HG02938 (cell line): ENCODE data around the gene KLF3.

Source experiments
- ATAC-seq: cut with Tn5 transposase; IDR thresholded peaks from one replicate; pipeline ENCODE4 v1.9.1; 2021; ENCODE audit warnings: mild to moderate bottlenecking, moderate library complexity; ENCODE audit not compliant: unreplicated experiment

The KLF3 gene

GRCh38 chr4:38735870-38736269, 71.9 kb downstream of the KLF3 start:
- no peak for ATAC-seq

- ATAC-seq = no peak
Observed at GRCh38 chr4:38738940-38739803, 75.2 kb downstream of the KLF3 start.

DNA sequence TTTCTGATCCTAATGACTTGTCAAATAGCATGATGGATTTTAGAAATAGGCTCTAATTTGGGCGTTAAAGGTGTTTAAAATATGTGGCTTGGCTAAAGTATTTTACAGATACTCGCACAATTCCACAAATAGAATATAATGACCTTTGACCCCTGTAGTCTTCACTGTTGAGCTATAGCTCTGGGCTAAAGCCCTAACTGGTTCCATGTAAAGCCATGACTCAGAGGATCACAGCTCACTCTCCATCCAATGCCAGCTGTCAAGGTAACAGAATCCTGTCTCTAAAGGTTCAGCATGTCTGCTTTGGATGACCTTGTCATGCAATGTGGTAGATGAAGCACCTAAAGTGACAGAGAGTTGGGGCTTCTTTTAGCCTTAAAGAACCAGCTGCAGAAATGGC, 76.3 kb downstream of the KLF3 start:
- no peak for ATAC-seq

GRCh38 chr4:38743866-38744265, 79.9 kb downstream of the KLF3 start:
- ATAC-seq = no peak

- no peak for ATAC-seq
Observed at GRCh38 chr4:38745881-38746280, 81.9 kb downstream of the KLF3 start.

GRCh38 chr4:38747629-38748028, 83.6 kb downstream of the KLF3 start:
- no peak for ATAC-seq

DNA sequence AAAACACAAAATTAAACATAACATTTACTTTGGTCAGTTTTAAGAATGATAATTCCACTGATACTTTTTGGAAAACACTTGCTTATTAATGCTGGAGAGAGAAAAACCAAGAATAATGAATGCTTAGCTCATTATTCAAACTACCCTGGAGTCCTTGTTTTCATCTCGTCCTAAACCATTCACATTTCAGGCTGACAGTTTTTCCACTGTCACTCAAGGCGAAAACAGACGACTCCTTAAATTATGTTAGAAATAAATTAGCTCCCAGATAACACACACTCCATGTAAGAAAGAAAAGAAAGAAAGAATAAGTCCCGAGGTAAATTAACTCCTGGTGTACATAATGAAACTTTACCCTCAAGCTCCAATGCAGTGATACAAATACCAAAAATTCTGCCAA, 85.3 kb downstream of the KLF3 start:
- ATAC-seq = no peak
